ENCODE data around the gene CHMP4B.

Gene CHMP4B

DNA sequence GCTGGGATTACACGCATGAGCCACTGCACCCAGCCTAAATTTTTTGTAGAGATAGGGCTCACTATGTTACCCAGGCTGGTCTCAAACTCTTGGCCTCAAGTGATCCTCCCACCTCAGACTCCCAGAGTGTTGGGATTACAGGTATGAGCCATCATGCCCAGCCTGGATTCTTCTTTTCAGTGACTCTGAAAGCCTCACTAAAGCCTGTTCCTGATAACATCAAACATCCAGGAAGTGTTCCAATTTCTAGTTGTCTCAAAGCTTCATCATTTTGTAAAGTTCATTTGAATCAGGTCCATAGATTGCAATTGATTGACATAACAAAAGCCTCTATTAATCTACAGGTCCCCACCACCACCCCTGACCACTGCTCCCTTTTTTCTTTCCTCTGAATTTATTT lies 29.2 kb upstream of the CHMP4B start:
- H3K4me1 ChIP-seq (ENCODE audit: control insufficient read depth, low read length) = peaks cover 29% of the 10 kb centered on the region
- H3K27me3 ChIP-seq (ENCODE audit: control insufficient read depth, low read length) = no peaks in the 10 kb centered on the region
- H3K9me3 ChIP-seq (ENCODE audit: control insufficient read depth, insufficient read depth, low read length) = no peaks in the 10 kb centered on the region
- no peak for TF ChIP-seq EZH2phosphoT487 (IDR thresholded peaks at IDR 0.05; ENCODE audit: borderline replicate concordance, low read length)
- no peak for TF ChIP-seq CTCF (IDR thresholded peaks at IDR 0.05; ENCODE audit: low read depth, low read length, poor library complexity, severe bottlenecking)
- H3K9me2 ChIP-seq (replicated peaks; ENCODE audit: control insufficient read depth, low read length) = no peaks in the 10 kb centered on the region
- no peak overlapping the region for H3K4me2 ChIP-seq (ENCODE audit: low read length)
- H4K20me1 ChIP-seq (ENCODE audit: control insufficient read depth, insufficient read depth, low read depth, low read length) = no peaks in the 10 kb centered on the region
- no peak overlapping the region for H3K4me3 ChIP-seq (ENCODE audit: low read length)
- no peaks in the 10 kb centered on the region for H3K79me2 ChIP-seq (ENCODE audit: control insufficient read depth, low read length)
- peaks cover 18% of the 10 kb centered on the region for H3F3A ChIP-seq (ENCODE audit: control insufficient read depth, insufficient read depth)
- H3K36me3 ChIP-seq (ENCODE audit: control insufficient read depth, low read length) = peaks cover 12% of the 10 kb centered on the region
- no peak overlapping the region for H3K27ac ChIP-seq (ENCODE audit: low read depth, low read length)

- H3K9me2 ChIP-seq (replicated peaks; ENCODE audit: control insufficient read depth, low read length) = no peaks in the 10 kb centered on the region
- H3K79me2 ChIP-seq (ENCODE audit: control insufficient read depth, low read length) = no peaks in the 10 kb centered on the region
- H3K4me2 ChIP-seq (ENCODE audit: low read length) = no peak overlapping the region
- H4K20me1 ChIP-seq (ENCODE audit: control insufficient read depth, insufficient read depth, low read depth, low read length) = no peaks in the 10 kb centered on the region
- no peak overlapping the region for H3K4me3 ChIP-seq (ENCODE audit: low read length)
- H3K9me3 ChIP-seq (ENCODE audit: control insufficient read depth, insufficient read depth, low read length) = no peaks in the 10 kb centered on the region
- H3K4me1 ChIP-seq (ENCODE audit: control insufficient read depth, low read length) = peaks cover 20% of the 10 kb centered on the region
- TF ChIP-seq EZH2phosphoT487 (IDR thresholded peaks at IDR 0.05; ENCODE audit: borderline replicate concordance, low read length) (no peak), CTCF (IDR thresholded peaks at IDR 0.05; ENCODE audit: low read depth, low read length, poor library complexity, severe bottlenecking) (no peak)
- no peaks in the 10 kb centered on the region for H3K27me3 ChIP-seq (ENCODE audit: control insufficient read depth, low read length)
- peaks cover 10% of the 10 kb centered on the region for H3F3A ChIP-seq (ENCODE audit: control insufficient read depth, insufficient read depth)
- peaks cover 9% of the 10 kb centered on the region; the same call in 1 of the 2 replicates for H3K36me3 ChIP-seq (ENCODE audit: control insufficient read depth, low read length)
- no peak overlapping the region for H3K27ac ChIP-seq (ENCODE audit: low read depth, low read length)
Observed at GRCh38 chr20:33783256-33783655, 27.9 kb upstream of the CHMP4B start.

DNA sequence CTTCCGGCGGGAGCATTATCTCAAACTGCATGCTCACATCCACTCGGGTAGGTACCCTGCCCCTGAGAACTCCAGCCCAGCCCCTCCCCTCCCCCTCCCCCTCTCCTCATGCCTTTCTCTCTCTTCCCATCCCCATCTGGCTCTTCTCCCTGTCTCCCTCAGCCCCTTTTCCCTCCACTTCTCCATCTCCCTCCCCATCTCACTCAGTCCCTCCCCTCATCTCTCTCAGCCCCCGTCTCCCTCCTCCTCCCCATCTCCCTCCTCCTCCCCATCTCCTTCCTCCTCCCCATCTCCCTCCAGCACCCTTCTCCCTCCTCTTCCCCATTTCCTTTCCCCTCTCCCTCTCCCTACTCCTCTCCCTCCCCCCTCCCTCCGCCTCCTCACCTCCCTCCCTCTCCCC lies 27.3 kb upstream of the CHMP4B start:
- TF ChIP-seq EZH2phosphoT487 (IDR thresholded peaks at IDR 0.05; ENCODE audit: borderline replicate concordance, low read length) (no peak), CTCF (IDR thresholded peaks at IDR 0.05; ENCODE audit: low read depth, low read length, poor library complexity, severe bottlenecking) (no peak)
- Histone ChIP-seq H3K4me1 (ENCODE audit: control insufficient read depth, low read length) (peaks cover 14% of the 10 kb centered on the region), H4K20me1 (ENCODE audit: control insufficient read depth, insufficient read depth, low read depth, low read length) (no peaks in the 10 kb centered on the region), H3K4me3 (ENCODE audit: low read length) (no peak overlapping the region), H3K27ac (ENCODE audit: low read depth, low read length) (no peak overlapping the region), H3K9me3 (ENCODE audit: control insufficient read depth, insufficient read depth, low read length) (no peaks in the 10 kb centered on the region), H3K36me3 (ENCODE audit: control insufficient read depth, low read length) (peaks cover 7% of the 10 kb centered on the region; the same call in 1 of the 2 replicates), H3F3A (ENCODE audit: control insufficient read depth, insufficient read depth) (peaks cover 5% of the 10 kb centered on the region), H3K9me2 (replicated peaks; ENCODE audit: control insufficient read depth, low read length) (no peaks in the 10 kb centered on the region), H3K27me3 (ENCODE audit: control insufficient read depth, low read length) (no peaks in the 10 kb centered on the region), H3K79me2 (ENCODE audit: control insufficient read depth, low read length) (no peaks in the 10 kb centered on the region), H3K4me2 (ENCODE audit: low read length) (no peak overlapping the region)
